ENCODE measurements around the gene SNX24.
"Not testable (repeated sequence)": the region's sequence is repeated elsewhere in the genome, so short reads cannot be mapped to it uniquely, and the experiment has no call there.

Gene SNX24

GRCh38 chr5:122913436-122913835 is 68.0 kb downstream of the SNX24 start:
- H3K4me3 ChIP-seq; H3K36me3 ChIP-seq (replicated peaks); H3K4me1 ChIP-seq; H3K9me3 ChIP-seq; H3K27me3 ChIP-seq (ENCODE audit: low read depth); in situ Hi-C loops (cut with MboI; ENCODE audit: low sequenced_read_pairs); DNase-seq (ENCODE audit: low spot score in 2 of 2): not testable (repeated sequence)

GRCh38 chr5:122915717-122916461 is 70.5 kb downstream of the SNX24 start:
- no peaks in the 10 kb centered on the region for H3K9me3 ChIP-seq

GRCh38 chr5:122916490-122916889 is 71.1 kb downstream of the SNX24 start:
- Histone ChIP-seq H3K36me3 (replicated peaks) (no peaks in the 10 kb centered on the region), H3K9me3 (no peaks in the 10 kb centered on the region), H3K4me1 (peaks cover 18% of the 10 kb centered on the region), H3K27me3 (ENCODE audit: low read depth) (no peaks in the 10 kb centered on the region), H3K4me3 (no peak overlapping the region)
- no peak for DNase-seq (ENCODE audit: low spot score in 2 of 2)
- in situ Hi-C loops (cut with MboI; ENCODE audit: low sequenced_read_pairs), result no loop called here

More at GRCh38 chr5:122915717-122916461, 70.5 kb downstream of the SNX24 start:
- in situ Hi-C loops (cut with MboI; ENCODE audit: low sequenced_read_pairs), result no loop called here
- no peak for DNase-seq (ENCODE audit: low spot score in 2 of 2)
- H3K27me3 ChIP-seq (ENCODE audit: low read depth), result no peaks in the 10 kb centered on the region
- peaks cover 12% of the 10 kb centered on the region for H3K4me1 ChIP-seq
- H3K4me3 ChIP-seq, result no peak overlapping the region
- H3K36me3 ChIP-seq (replicated peaks), result no peaks in the 10 kb centered on the region

GRCh38 chr5:122919969-122920368 is 74.6 kb downstream of the SNX24 start:
- Histone ChIP-seq H3K36me3 (replicated peaks) (no peaks in the 10 kb centered on the region), H3K9me3 (no peaks in the 10 kb centered on the region), H3K4me1 (peaks cover 26% of the 10 kb centered on the region), H3K4me3 (no peak overlapping the region), H3K27me3 (ENCODE audit: low read depth) (no peaks in the 10 kb centered on the region)
- no peak for DNase-seq (ENCODE audit: low spot score in 2 of 2)
- in situ Hi-C loops (cut with MboI; ENCODE audit: low sequenced_read_pairs), result no loop called here

- peaks cover 26% of the 10 kb centered on the region for H3K4me1 ChIP-seq
- peak in 1 of 2 experiments; percentile 72 for DNase-seq (ENCODE audit: low spot score in 2 of 2)
These were observed 76.4 kb downstream of the SNX24 start for GRCh38 chr5:122921826-122922225.

GRCh38 chr5:122924203-122924602 is 78.8 kb downstream of the SNX24 start:
- no peak for DNase-seq (ENCODE audit: low spot score in 2 of 2)

More at GRCh38 chr5:122921826-122922225, 76.4 kb downstream of the SNX24 start:
- no peaks in the 10 kb centered on the region for H3K27me3 ChIP-seq (ENCODE audit: low read depth)
- H3K36me3 ChIP-seq (replicated peaks), result no peaks in the 10 kb centered on the region
- no peak overlapping the region for H3K4me3 ChIP-seq
- in situ Hi-C loops (cut with MboI; ENCODE audit: low sequenced_read_pairs), result no loop called here
- no peaks in the 10 kb centered on the region for H3K9me3 ChIP-seq

GRCh38 chr5:122924719-122925395 is 79.4 kb downstream of the SNX24 start:
- Histone ChIP-seq H3K4me1 (peaks cover 24% of the 10 kb centered on the region), H3K27me3 (ENCODE audit: low read depth) (no peaks in the 10 kb centered on the region), H3K4me3 (no peak overlapping the region), H3K9me3 (no peaks in the 10 kb centered on the region), H3K36me3 (replicated peaks) (no peaks in the 10 kb centered on the region)
- in situ Hi-C loops (cut with MboI; ENCODE audit: low sequenced_read_pairs), result no loop called here
- no peak for DNase-seq (ENCODE audit: low spot score in 2 of 2)

More at GRCh38 chr5:122924203-122924602, 78.8 kb downstream of the SNX24 start:
- Histone ChIP-seq H3K4me1 (peaks cover 26% of the 10 kb centered on the region), H3K27me3 (ENCODE audit: low read depth) (no peaks in the 10 kb centered on the region), H3K4me3 (no peak overlapping the region), H3K9me3 (no peaks in the 10 kb centered on the region), H3K36me3 (replicated peaks) (no peaks in the 10 kb centered on the region)
- in situ Hi-C loops (cut with MboI; ENCODE audit: low sequenced_read_pairs), result no loop called here

- H3K4me3 ChIP-seq, result no peak overlapping the region
- in situ Hi-C loops (cut with MboI; ENCODE audit: low sequenced_read_pairs), result no loop called here
- no peaks in the 10 kb centered on the region for H3K36me3 ChIP-seq (replicated peaks)
- no peaks in the 10 kb centered on the region for H3K27me3 ChIP-seq (ENCODE audit: low read depth)
- H3K9me3 ChIP-seq, result no peaks in the 10 kb centered on the region
- no peak for DNase-seq (ENCODE audit: low spot score in 2 of 2)
- H3K4me1 ChIP-seq, result no peaks in the 10 kb centered on the region; the same call in 1 of the 2 replicates
These were observed 83.6 kb downstream of the SNX24 start for GRCh38 chr5:122929001-122929400.

- Histone ChIP-seq H3K4me1 (no peaks in the 10 kb centered on the region), H3K36me3 (replicated peaks) (no peaks in the 10 kb centered on the region), H3K4me3 (no peak overlapping the region), H3K9me3 (no peaks in the 10 kb centered on the region), H3K27me3 (ENCODE audit: low read depth) (no peaks in the 10 kb centered on the region)
- DNase-seq (ENCODE audit: low spot score in 2 of 2), result no peak
- in situ Hi-C loops (cut with MboI; ENCODE audit: low sequenced_read_pairs), result no loop called here
These were observed 84.6 kb downstream of the SNX24 start for GRCh38 chr5:122929980-122930379.

- in situ Hi-C loops (cut with MboI; ENCODE audit: low sequenced_read_pairs), result no loop called here
- Histone ChIP-seq H3K9me3 (no peaks in the 10 kb centered on the region), H3K4me1 (no peaks in the 10 kb centered on the region), H3K36me3 (replicated peaks) (no peaks in the 10 kb centered on the region), H3K4me3 (no peak overlapping the region), H3K27me3 (ENCODE audit: low read depth) (no peaks in the 10 kb centered on the region)
- DNase-seq (ENCODE audit: low spot score in 2 of 2), result no peak
These were observed 88.5 kb downstream of the SNX24 start for GRCh38 chr5:122933956-122934355.

- Histone ChIP-seq H3K4me3 (no peak overlapping the region), H3K9me3 (no peaks in the 10 kb centered on the region), H3K27me3 (ENCODE audit: low read depth) (no peaks in the 10 kb centered on the region), H3K36me3 (replicated peaks) (no peaks in the 10 kb centered on the region), H3K4me1 (no peaks in the 10 kb centered on the region)
- DNase-seq (ENCODE audit: low spot score in 2 of 2), result no peak
- in situ Hi-C loops (cut with MboI; ENCODE audit: low sequenced_read_pairs), result no loop called here
These were observed 90.7 kb downstream of the SNX24 start for GRCh38 chr5:122936088-122936487.

GRCh38 chr5:122937914-122938313 is 92.5 kb downstream of the SNX24 start:
- H3K36me3 ChIP-seq (replicated peaks), result no peaks in the 10 kb centered on the region
- no peaks in the 10 kb centered on the region for H3K9me3 ChIP-seq
- in situ Hi-C loops (cut with MboI; ENCODE audit: low sequenced_read_pairs), result no loop called here
- no peak for DNase-seq (ENCODE audit: low spot score in 2 of 2)
- no peak overlapping the region for H3K4me3 ChIP-seq
- H3K4me1 ChIP-seq, result no peaks in the 10 kb centered on the region
- no peaks in the 10 kb centered on the region for H3K27me3 ChIP-seq (ENCODE audit: low read depth)

GRCh38 chr5:122940890-122941289 is 95.5 kb downstream of the SNX24 start:
- no peaks in the 10 kb centered on the region for H3K36me3 ChIP-seq (replicated peaks)
- peaks cover 5% of the 10 kb centered on the region; the same call in 1 of the 2 replicates for H3K4me1 ChIP-seq
- H3K4me3 ChIP-seq, result no peak overlapping the region
- no peaks in the 10 kb centered on the region for H3K27me3 ChIP-seq (ENCODE audit: low read depth)
- in situ Hi-C loops (cut with MboI; ENCODE audit: low sequenced_read_pairs), result no loop called here
- DNase-seq (ENCODE audit: low spot score in 2 of 2), result no peak
- H3K9me3 ChIP-seq, result no peaks in the 10 kb centered on the region

GRCh38 chr5:122941737-122942136 is 96.3 kb downstream of the SNX24 start:
- Histone ChIP-seq H3K9me3 (no peaks in the 10 kb centered on the region), H3K36me3 (replicated peaks) (no peaks in the 10 kb centered on the region), H3K4me3 (no peak overlapping the region), H3K4me1 (peaks cover 5% of the 10 kb centered on the region; the same call in 1 of the 2 replicates), H3K27me3 (ENCODE audit: low read depth) (no peaks in the 10 kb centered on the region)
- in situ Hi-C loops (cut with MboI; ENCODE audit: low sequenced_read_pairs), result no loop called here
- no peak for DNase-seq (ENCODE audit: low spot score in 2 of 2)

All from HAP-1 (cell line).